PC-9 (cell line): ENCODE data around the gene ENGASE. TPM values are rescaled to one million over a fixed set of nuclear protein-coding genes. Genes with fewer than 3 reads are reported as not detected.

Experiments
- BruUV-seq: library from RNA; stranded (reverse); fragments of 400-500 nt; replicated peaks from 2 replicates; lab custom pipeline; 2021; lab: Mats Ljungman, UMichigan
- CTCF ChIA-PET: fragments of 300-600 bp; sonication (Branson Sonifier 250); formaldehyde crosslinking; loops from one replicate; lab custom pipeline; 2022; ENCODE audit warnings: antibody characterized with exemption; lab: Charles Lee
- POLR2A ChIA-PET: fragments of 300-600 bp; sonication (Branson Sonifier 250); formaldehyde crosslinking; loops from one replicate; lab custom pipeline; 2022; ENCODE audit warnings: antibody characterized with exemption; ENCODE audit not compliant: unreplicated experiment; lab: Charles Lee
- DNase-seq, 2 experiments: peaks; one replicate each; pipeline versions ENCODE4 v3.0.0 to v3.0.0-alpha.2; 2015 to 2022; ENCODE audit warnings: mixed read lengths in 1 of 2
- H2AFZ ChIP-seq: fragments of 200-600 bp; sonication (generic); 2 replicates; pipeline ENCODE4 v1.8.1; 2017; ENCODE audit warnings: antibody characterized with exemption
- H3F3A ChIP-seq: fragments of 200-600 bp; sonication (generic); 2 replicates; pipeline ENCODE4 v1.8.1; 2017; ENCODE audit warnings: antibody characterized with exemption, mild to moderate bottlenecking, low read depth; ENCODE audit not compliant: insufficient read depth
- H3K27ac ChIP-seq: fragments of 200-600 bp; sonication (generic); 2 replicates; pipeline ENCODE4 v1.6.1; 2016; ENCODE audit warnings: mixed run types
- H3K27me3 ChIP-seq: fragments of 200-600 bp; sonication (generic); 2 replicates; pipeline ENCODE4 v1.6.1; 2016; ENCODE audit warnings: low read depth, mixed run types; ENCODE audit not compliant: insufficient read depth
- H3K36me3 ChIP-seq: fragments of 200-600 bp; sonication (generic); 2 replicates; pipeline ENCODE4 v1.6.1; 2016; ENCODE audit warnings: low read depth, mixed run types
- H3K4me1 ChIP-seq: fragments of 200-600 bp; sonication (generic); replicated peaks from 2 replicates; pipeline ENCODE4 v1.6.1; 2016; ENCODE audit warnings: mixed run types; ENCODE audit not compliant: insufficient read depth
- H3K4me2 ChIP-seq: fragments of 200-600 bp; sonication (generic); 2 replicates; pipeline ENCODE4 v1.6.1; 2017; ENCODE audit warnings: mixed run types
- H3K4me3 ChIP-seq: fragments of 200-600 bp; sonication (generic); 2 replicates; pipeline ENCODE4 v1.6.1; 2016; ENCODE audit warnings: mixed run types
- H3K79me2 ChIP-seq: fragments of 200-600 bp; sonication (generic); 2 replicates; pipeline ENCODE4 v1.6.1; 2017; ENCODE audit warnings: low read depth, mixed run types
- H3K9me2 ChIP-seq: fragments of 200-600 bp; sonication (generic); 2 replicates; pipeline ENCODE4 v1.8.1; 2017; ENCODE audit warnings: mild to moderate bottlenecking; ENCODE audit not compliant: insufficient read depth
- H3K9me3 ChIP-seq: fragments of 200-600 bp; sonication (generic); 2 replicates; pipeline ENCODE4 v1.8.1; 2016; ENCODE audit warnings: low read depth; ENCODE audit not compliant: insufficient read depth
- H4K20me1 ChIP-seq: fragments of 200-600 bp; sonication (generic); 2 replicates; pipeline ENCODE4 v1.8.1; 2017; ENCODE audit not compliant: insufficient read depth
- EZH2 ChIP-seq: fragments of 200-600 bp; sonication (generic); IDR thresholded peaks from 2 replicates; pipeline ENCODE4 v1.8.0; 2017; ENCODE audit warnings: antibody characterized with exemption, low read depth
- intact Hi-C: fragments of 100-400 bp; cut with micrococcal nuclease; formaldehyde crosslinking; loops from one replicate; pipeline ENCODE4 v1.10.0; 2022; ENCODE audit not compliant: unreplicated experiment
- total RNA-seq: library from RNA; stranded (reverse); gene quantifications from 2 replicates; pipeline ENCODE4 v1.2.3, GENCODE V29; 2021
- TF ChIP-seq, protein P1 (sequence below): fragments of 200-600 bp; sonication (generic); conservative IDR thresholded peaks from 2 replicates; pipeline ENCODE4 v1.6.1; 2017; ENCODE audit warnings: mixed run types, antibody characterized with exemption, mild to moderate bottlenecking, moderate library complexity

Gene ENGASE
- total RNA-seq, 1 experiment from 2014 or later, result 15.7 TPM

DNA sequence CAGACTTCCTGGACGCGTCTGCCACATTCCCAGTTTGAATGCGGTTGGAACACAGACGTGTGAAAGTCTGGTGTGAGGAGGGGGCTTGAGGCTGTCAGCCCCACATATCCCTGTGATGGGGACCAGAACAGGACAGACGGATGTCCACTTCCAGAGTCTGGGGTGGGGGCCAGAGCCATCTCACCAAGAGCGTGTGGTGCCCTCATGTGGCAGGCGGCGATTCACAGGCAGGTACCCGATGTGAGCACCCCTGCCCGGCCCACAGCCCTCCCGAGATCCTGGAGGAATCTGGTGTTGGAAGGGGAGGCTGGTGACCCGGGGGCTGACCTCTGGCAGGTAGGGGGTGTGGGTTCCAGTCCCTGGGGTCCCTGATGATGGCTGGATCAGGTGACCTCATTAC lies 51.5 kb downstream of the ENGASE start:
- H3K4me3 ChIP-seq, result no peak overlapping the region
- no peaks in the 10 kb centered on the region for H4K20me1 ChIP-seq
- no peaks in the 10 kb centered on the region for H3K79me2 ChIP-seq
- H3K9me2 ChIP-seq, result no peaks in the 10 kb centered on the region
- ChIA-PET CTCF (no interaction called here), POLR2A (no interaction called here)
- no peak overlapping the region for H3K4me2 ChIP-seq
- no peaks in the 10 kb centered on the region for H3F3A ChIP-seq
- TF ChIP-seq, protein P1, sequence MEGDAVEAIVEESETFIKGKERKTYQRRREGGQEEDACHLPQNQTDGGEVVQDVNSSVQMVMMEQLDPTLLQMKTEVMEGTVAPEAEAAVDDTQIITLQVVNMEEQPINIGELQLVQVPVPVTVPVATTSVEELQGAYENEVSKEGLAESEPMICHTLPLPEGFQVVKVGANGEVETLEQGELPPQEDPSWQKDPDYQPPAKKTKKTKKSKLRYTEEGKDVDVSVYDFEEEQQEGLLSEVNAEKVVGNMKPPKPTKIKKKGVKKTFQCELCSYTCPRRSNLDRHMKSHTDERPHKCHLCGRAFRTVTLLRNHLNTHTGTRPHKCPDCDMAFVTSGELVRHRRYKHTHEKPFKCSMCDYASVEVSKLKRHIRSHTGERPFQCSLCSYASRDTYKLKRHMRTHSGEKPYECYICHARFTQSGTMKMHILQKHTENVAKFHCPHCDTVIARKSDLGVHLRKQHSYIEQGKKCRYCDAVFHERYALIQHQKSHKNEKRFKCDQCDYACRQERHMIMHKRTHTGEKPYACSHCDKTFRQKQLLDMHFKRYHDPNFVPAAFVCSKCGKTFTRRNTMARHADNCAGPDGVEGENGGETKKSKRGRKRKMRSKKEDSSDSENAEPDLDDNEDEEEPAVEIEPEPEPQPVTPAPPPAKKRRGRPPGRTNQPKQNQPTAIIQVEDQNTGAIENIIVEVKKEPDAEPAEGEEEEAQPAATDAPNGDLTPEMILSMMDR, result no peak; the same call in 1 of the 2 replicates
- TF ChIP-seq EZH2, result 0 out of 2 replicates have a peak, but pooled peaks have one; percentile 31
- H3K9me3 ChIP-seq, result no peaks in the 10 kb centered on the region
- no peaks in the 10 kb centered on the region for H3K36me3 ChIP-seq
- peaks cover 95% of the 10 kb centered on the region for H3K27me3 ChIP-seq
- no peak overlapping the region for H3K27ac ChIP-seq
- no peak overlapping the region for H2AFZ ChIP-seq
- no peaks in the 10 kb centered on the region for H3K4me1 ChIP-seq
- DNase-seq, result peak in 1 of 2 experiments; percentile 27
- BruUV-seq, result no TSS peak
- intact Hi-C loops, result no loop called here

DNA sequence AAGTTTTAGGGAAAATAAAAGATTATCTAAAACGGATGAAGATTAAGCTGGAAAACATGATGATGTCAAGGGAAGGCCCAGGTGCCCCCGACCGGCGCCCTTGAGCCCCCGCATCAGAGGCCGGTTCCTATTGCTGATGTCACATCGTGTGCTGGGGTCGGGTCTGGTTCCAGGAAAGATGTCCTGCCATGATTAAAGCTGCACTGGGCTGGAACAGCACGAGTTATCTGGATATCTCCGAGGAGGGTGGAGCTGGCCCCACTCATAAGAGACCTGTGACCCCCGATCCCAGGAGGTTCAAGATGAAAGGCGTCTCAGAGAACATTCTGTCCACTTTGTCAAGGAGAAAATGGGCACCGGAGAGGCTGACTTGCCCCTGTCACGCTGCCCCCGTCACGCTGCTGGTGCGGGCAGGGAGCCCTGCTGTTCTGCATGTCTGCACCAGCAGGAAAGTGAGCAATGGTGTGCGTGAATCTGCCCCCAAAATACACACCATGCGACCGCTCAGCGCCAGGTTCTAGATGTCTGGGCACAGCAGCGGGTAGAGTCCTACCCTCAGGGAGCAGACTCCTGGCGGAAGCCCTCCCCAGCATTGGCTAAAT lies 53.0 kb downstream of the ENGASE start:
- H3K36me3 ChIP-seq, result no peaks in the 10 kb centered on the region
- no peaks in the 10 kb centered on the region for H3K9me3 ChIP-seq
- BruUV-seq, result no TSS peak
- H3K27me3 ChIP-seq, result peaks cover 93% of the 10 kb centered on the region
- H2AFZ ChIP-seq, result no peak overlapping the region
- H3F3A ChIP-seq, result no peaks in the 10 kb centered on the region
- TF ChIP-seq EZH2, result no peak
- TF ChIP-seq, protein P1, result no peak
- no peak overlapping the region for H3K4me2 ChIP-seq
- no peak overlapping the region for H3K4me3 ChIP-seq
- intact Hi-C loops, result no loop called here
- no peaks in the 10 kb centered on the region for H3K9me2 ChIP-seq
- ChIA-PET POLR2A (no interaction called here), CTCF (no interaction called here)
- no peaks in the 10 kb centered on the region for H3K79me2 ChIP-seq
- no peak overlapping the region for H3K27ac ChIP-seq
- H4K20me1 ChIP-seq, result no peaks in the 10 kb centered on the region
- H3K4me1 ChIP-seq, result no peaks in the 10 kb centered on the region
- no peak for DNase-seq

DNA sequence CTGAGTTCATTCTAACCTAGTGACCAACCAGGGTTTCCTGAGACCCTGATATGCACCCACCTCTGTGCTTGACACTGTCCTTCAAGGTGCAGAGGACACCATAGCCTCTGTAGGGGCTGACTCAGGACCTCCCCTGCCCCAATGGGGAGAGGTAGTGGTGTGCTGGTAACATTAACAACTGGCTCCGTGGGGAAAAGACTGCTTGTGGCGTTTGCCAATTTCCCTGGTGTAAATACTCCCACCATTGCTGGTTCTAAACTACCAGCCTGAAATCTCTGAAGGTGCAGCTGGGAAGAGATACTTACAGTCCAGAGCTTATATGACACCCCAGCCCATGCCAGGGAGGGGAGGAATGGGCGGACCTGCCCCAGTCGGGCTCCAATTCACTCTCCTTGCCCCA lies 54.9 kb downstream of the ENGASE start:
- peaks cover 98% of the 10 kb centered on the region for H3K27me3 ChIP-seq
- no TSS peak for BruUV-seq
- no peak for DNase-seq

More for the DNA sequence above, 54.9 kb downstream of the ENGASE start:
- Histone ChIP-seq H3K9me2 (no peaks in the 10 kb centered on the region), H3K79me2 (no peaks in the 10 kb centered on the region), H4K20me1 (no peaks in the 10 kb centered on the region), H3K9me3 (no peaks in the 10 kb centered on the region), H3K36me3 (no peaks in the 10 kb centered on the region), H3K4me1 (no peaks in the 10 kb centered on the region), H3K27ac (no peak overlapping the region), H3K4me3 (no peak overlapping the region), H2AFZ (no peak overlapping the region), H3K4me2 (no peak overlapping the region), H3F3A (no peaks in the 10 kb centered on the region)
- intact Hi-C loops, result no loop called here
- ChIA-PET POLR2A (no interaction called here), CTCF (no interaction called here)
- TF ChIP-seq EZH2, result no peak
- TF ChIP-seq, protein P1, result no peak
